Measurements from ENCODE around the gene PFN2.

PFN2 gene

GRCh38 chr3:149959443-149959842 is 11.3 kb downstream of the PFN2 start:
- TF ChIP-seq CTCF (conservative IDR thresholded peaks at IDR 0.05; ENCODE audit: control insufficient read depth, insufficient read depth, low read depth, low read length), result no peak
- no peak for DNase-seq (ENCODE audit: low read depth)

GRCh38 chr3:149958171-149958796 is 12.4 kb downstream of the PFN2 start:
- H3K4me3 ChIP-seq (ENCODE audit: control insufficient read depth, low read depth, low read length), result no peak overlapping the region
- DNase-seq (ENCODE audit: low read depth), result peak; percentile 42
- TF ChIP-seq CTCF (conservative IDR thresholded peaks at IDR 0.05; ENCODE audit: control insufficient read depth, insufficient read depth, low read depth, low read length), result peak; percentile 1

More at GRCh38 chr3:149959443-149959842, 11.3 kb downstream of the PFN2 start:
- H3K4me3 ChIP-seq (ENCODE audit: control insufficient read depth, low read depth, low read length), result no peak overlapping the region

- no peak for DNase-seq (ENCODE audit: low read depth)
- H3K4me3 ChIP-seq (ENCODE audit: control insufficient read depth, low read depth, low read length), result no peak overlapping the region
- no peak for TF ChIP-seq CTCF (conservative IDR thresholded peaks at IDR 0.05; ENCODE audit: control insufficient read depth, insufficient read depth, low read depth, low read length)
These were observed 13.2 kb downstream of the PFN2 start for GRCh38 chr3:149957361-149958125.

- TF ChIP-seq CTCF (conservative IDR thresholded peaks at IDR 0.05; ENCODE audit: control insufficient read depth, insufficient read depth, low read depth, low read length), result no peak
- H3K4me3 ChIP-seq (ENCODE audit: control insufficient read depth, low read depth, low read length), result no peak overlapping the region
- peak; percentile 38 for DNase-seq (ENCODE audit: low read depth)
These were observed 15.2 kb downstream of the PFN2 start for GRCh38 chr3:149955449-149955848.

GRCh38 chr3:149954812-149955211 is 15.9 kb downstream of the PFN2 start:
- H3K4me3 ChIP-seq (ENCODE audit: control insufficient read depth, low read depth, low read length), result no peak overlapping the region
- peak; percentile 26 for DNase-seq (ENCODE audit: low read depth)
- no peak for TF ChIP-seq CTCF (conservative IDR thresholded peaks at IDR 0.05; ENCODE audit: control insufficient read depth, insufficient read depth, low read depth, low read length)

- no peak for TF ChIP-seq CTCF (conservative IDR thresholded peaks at IDR 0.05; ENCODE audit: control insufficient read depth, insufficient read depth, low read depth, low read length)
- H3K4me3 ChIP-seq (ENCODE audit: control insufficient read depth, low read depth, low read length), result no peak overlapping the region
- no peak for DNase-seq (ENCODE audit: low read depth)
These were observed 21.5 kb downstream of the PFN2 start for GRCh38 chr3:149949181-149949580.

Measured in fibroblast of mammary gland (primary cell).